ENCODE data around the gene OR7C2.

The OR7C2 gene

DNA sequence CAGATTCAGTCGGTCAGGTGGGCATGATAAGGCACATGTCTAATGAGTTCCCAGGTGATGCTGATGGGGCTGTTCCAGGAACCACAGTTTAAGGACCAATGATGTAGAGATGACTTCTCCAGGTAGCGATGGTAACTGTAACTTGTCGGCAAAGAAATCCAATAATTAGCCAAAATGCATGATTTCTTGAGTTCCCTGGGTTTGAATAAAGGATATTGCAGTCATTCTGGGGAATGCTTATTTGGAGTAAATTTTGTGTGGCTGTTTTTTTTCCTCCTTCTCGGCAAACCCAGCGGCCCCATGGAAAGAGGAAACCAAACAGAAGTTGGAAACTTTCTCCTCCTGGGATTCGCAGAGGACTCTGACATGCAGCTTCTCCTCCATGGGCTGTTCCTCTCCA, at the start of gene OR7C2:
Gene OR7C2 (plus strand): TSS at position 301 of the 400 bp plus-strand sequence. CDS start 0 bp downstream, at position 301.
- DNase-seq (ENCODE audit: low read depth), result no peak
- no peak within 1 kb of the TSS for H3K4me3 ChIP-seq (ENCODE audit: low read depth, low read length)
- TF ChIP-seq, protein P1, sequence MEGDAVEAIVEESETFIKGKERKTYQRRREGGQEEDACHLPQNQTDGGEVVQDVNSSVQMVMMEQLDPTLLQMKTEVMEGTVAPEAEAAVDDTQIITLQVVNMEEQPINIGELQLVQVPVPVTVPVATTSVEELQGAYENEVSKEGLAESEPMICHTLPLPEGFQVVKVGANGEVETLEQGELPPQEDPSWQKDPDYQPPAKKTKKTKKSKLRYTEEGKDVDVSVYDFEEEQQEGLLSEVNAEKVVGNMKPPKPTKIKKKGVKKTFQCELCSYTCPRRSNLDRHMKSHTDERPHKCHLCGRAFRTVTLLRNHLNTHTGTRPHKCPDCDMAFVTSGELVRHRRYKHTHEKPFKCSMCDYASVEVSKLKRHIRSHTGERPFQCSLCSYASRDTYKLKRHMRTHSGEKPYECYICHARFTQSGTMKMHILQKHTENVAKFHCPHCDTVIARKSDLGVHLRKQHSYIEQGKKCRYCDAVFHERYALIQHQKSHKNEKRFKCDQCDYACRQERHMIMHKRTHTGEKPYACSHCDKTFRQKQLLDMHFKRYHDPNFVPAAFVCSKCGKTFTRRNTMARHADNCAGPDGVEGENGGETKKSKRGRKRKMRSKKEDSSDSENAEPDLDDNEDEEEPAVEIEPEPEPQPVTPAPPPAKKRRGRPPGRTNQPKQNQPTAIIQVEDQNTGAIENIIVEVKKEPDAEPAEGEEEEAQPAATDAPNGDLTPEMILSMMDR (conservative IDR thresholded peaks at IDR 0.05; ENCODE audit: low read depth, low read length), result no peak

DNA sequence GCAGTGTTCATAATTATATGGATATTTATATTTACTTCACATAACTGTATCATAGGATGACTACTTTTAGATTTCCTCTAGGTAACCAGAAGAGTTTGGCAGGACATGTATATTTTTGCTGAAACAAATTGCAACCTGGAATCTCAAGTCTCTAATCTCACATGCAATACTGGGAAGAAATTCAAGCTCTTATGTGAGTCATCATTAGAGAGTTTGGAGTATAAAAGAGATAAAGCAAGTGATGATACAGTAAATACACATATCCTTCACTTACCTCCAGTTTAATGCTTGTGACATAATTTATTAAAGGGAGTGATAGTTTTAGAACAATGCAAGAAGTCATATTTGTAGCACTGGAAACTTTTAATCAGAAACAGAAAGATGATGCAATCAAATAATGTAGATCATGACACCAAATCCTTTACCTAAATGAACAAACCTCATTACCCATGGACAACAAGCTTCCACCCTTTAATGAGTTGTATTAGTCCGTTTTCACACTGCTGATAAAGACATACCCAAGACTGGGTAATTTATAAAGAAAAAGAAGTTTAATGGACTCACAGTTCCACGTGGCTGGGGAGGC, 39.5 kb upstream of the OR7C2 start:
- DNase-seq (ENCODE audit: low read depth), result peak; percentile 3
- TF ChIP-seq, protein P1 (conservative IDR thresholded peaks at IDR 0.05; ENCODE audit: low read depth, low read length), result no peak
- H3K4me3 ChIP-seq (ENCODE audit: low read depth, low read length), result no peak overlapping the region

DNA sequence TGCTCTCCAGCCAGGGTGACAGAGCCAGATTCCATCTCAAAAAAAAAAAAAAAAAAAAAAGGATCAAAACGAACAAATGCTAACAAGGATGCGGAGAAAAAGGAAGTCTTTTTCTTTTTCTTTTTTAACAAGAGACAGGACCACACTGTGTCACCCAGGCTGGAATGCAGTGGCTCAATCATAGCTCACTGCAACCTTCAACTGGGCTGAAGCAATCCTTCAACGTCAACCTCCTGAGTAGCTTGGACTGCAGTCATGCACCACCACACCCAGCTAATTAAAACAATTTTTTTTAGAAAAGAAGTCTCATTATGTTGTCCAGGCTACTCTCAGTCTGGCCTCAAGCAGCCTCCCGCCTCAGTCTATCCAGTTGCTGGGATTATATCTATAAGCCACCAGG, 34.6 kb upstream of the OR7C2 start:
- no peak overlapping the region for H3K4me3 ChIP-seq (ENCODE audit: low read depth, low read length)
- DNase-seq (ENCODE audit: low read depth), result no peak
- TF ChIP-seq, protein P1 (conservative IDR thresholded peaks at IDR 0.05; ENCODE audit: low read depth, low read length), result no peak

DNA sequence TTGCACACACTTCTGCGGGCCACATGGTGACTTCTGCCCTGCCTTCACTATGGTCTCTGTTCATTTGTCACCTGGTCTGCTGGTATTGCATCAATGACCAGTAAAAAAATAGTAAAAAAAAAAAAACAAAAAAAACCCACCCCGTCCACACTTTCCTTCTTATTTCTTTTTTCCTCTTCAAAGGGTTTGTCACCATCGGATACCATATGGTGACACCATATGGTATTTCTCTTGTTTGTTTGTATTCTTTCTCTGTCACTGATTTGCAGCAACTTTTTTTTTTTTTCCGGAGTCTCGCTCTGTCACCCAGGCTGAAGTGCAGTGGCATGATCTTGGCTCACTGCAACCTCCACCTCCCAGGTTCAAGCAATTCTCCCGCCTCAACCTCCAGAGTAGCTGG, 26.2 kb upstream of the OR7C2 start:
- TF ChIP-seq, protein P1 (conservative IDR thresholded peaks at IDR 0.05; ENCODE audit: low read depth, low read length), result no peak
- H3K4me3 ChIP-seq (ENCODE audit: low read depth, low read length), result no peak overlapping the region
- no peak for DNase-seq (ENCODE audit: low read depth)

DNA sequence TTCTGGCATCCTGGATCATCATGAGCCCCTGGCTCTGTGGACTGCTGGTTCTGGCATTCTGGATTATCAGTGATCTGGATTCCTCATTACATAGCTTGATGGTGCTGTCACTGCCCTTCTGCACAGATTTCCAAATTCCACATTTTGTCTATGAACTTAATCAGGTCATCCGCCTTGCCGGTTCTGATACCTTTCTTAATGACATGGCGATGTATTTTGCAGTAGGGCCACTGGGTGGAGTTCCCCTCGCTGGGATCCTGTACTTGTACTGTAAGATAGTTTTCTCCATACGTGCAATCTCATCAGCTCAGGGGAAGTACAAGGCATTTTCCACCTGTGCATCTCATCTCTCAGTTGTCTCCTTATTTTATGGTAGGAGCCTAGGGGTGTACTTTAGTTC, 24.4 kb upstream of the OR7C2 start:
- no peak for DNase-seq (ENCODE audit: low read depth)
- TF ChIP-seq, protein P1 (conservative IDR thresholded peaks at IDR 0.05; ENCODE audit: low read depth, low read length), result no peak
- no peak overlapping the region for H3K4me3 ChIP-seq (ENCODE audit: low read depth, low read length)

DNA sequence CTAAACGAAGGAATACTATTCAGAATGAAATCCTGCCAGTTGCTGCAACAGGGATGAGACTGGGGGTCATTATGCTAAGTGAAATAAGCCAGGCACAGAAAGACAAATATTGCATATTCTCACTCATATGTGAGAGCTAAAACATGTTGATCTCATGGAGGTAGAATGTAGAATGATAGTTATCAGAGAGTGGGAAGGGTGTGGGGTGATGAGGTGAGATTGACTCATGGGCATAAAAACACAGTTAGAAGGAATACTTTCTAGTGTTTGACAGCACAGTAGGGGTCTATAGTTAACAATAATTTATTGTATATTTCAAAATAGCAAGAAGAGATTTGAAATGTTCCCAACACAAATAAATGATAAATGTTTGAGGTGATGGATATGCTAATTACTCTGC, 7.8 kb upstream of the OR7C2 start:
- no peak overlapping the region for H3K4me3 ChIP-seq (ENCODE audit: low read depth, low read length)
- TF ChIP-seq, protein P1 (conservative IDR thresholded peaks at IDR 0.05; ENCODE audit: low read depth, low read length), result no peak
- DNase-seq (ENCODE audit: low read depth), result no peak

DNA sequence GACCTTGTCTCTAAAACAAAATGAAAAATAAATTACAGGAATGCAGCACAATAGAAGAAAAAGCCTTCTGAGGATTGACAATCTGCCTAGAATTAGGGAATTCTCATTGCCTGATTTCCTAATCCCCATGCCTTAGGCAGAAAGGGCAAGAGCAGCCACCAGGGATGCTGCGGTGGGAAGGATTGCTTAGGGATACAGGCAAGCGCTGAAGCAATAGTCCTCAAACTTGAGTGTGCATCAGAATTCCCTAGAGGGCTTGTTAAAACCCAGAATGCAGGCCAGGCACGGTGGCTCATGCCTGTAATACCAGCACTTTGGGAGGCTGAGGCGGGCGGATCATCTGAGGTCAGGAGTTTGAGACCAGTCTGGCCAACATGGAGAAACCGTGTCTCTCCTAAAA, 1.0 kb upstream of the OR7C2 start:
- TF ChIP-seq, protein P1 (conservative IDR thresholded peaks at IDR 0.05; ENCODE audit: low read depth, low read length), result no peak
- no peak overlapping the region for H3K4me3 ChIP-seq (ENCODE audit: low read depth, low read length)
- no peak for DNase-seq (ENCODE audit: low read depth)

Data from choroid plexus epithelial cell (primary cell).